GM19324 (cell line): ENCODE results near the gene PIN4.
"Not testable (repeated sequence)": the region's sequence is repeated elsewhere in the genome, so short reads cannot be mapped to it uniquely, and the experiment has no call there.

Source experiments
- ATAC-seq: cut with Tn5 transposase; IDR thresholded peaks from one replicate; pipeline ENCODE4 v1.9.1; 2021; ENCODE audit warnings: mild to moderate bottlenecking, moderate library complexity; ENCODE audit not compliant: unreplicated experiment, low FRiP score

The PIN4 gene

GRCh38 chrX:72201836-72202536 lies 20.4 kb downstream of the PIN4 start:
- no peak for ATAC-seq

GRCh38 chrX:72202792-72203401 lies 21.3 kb downstream of the PIN4 start:
- no peak for ATAC-seq

GRCh38 chrX:72203421-72203820 lies 21.9 kb downstream of the PIN4 start:
- ATAC-seq: no peak

GRCh38 chrX:72205706-72206105 lies 24.1 kb downstream of the PIN4 start:
- ATAC-seq: no peak

- ATAC-seq: no peak
These were observed 25.8 kb downstream of the PIN4 start for GRCh38 chrX:72207366-72207765.

GRCh38 chrX:72208126-72208800 lies 26.7 kb downstream of the PIN4 start:
- ATAC-seq: no peak

- no peak for ATAC-seq
These were observed 35.4 kb downstream of the PIN4 start for GRCh38 chrX:72216973-72217372.

- not testable (repeated sequence) for ATAC-seq
These were observed 38.8 kb downstream of the PIN4 start for GRCh38 chrX:72220375-72220774.

- no peak for ATAC-seq
These were observed 48.7 kb downstream of the PIN4 start for GRCh38 chrX:72230290-72230689.

- ATAC-seq: no peak
These were observed 55.3 kb downstream of the PIN4 start for GRCh38 chrX:72236841-72237240.

- no peak for ATAC-seq
These were observed 56.6 kb downstream of the PIN4 start for GRCh38 chrX:72238183-72238582.

GRCh38 chrX:72238721-72239475 lies 57.3 kb downstream of the PIN4 start, which contains the start of gene ERCC6L:
Gene ERCC6L (minus strand): TSS chrX:72239027. CDS start chrX:72238911, 116 bp downstream.
- peak; percentile 95 for ATAC-seq

- ATAC-seq: no peak
These were observed 59.4 kb downstream of the PIN4 start for GRCh38 chrX:72240976-72241375.

- no peak for ATAC-seq
These were observed 61.9 kb downstream of the PIN4 start for GRCh38 chrX:72243472-72243871.

GRCh38 chrX:72245461-72246089 lies 64.0 kb downstream of the PIN4 start:
- ATAC-seq: no peak

GRCh38 chrX:72247206-72247942 lies 65.8 kb downstream of the PIN4 start:
- ATAC-seq: no peak
